H9 (cell line): ENCODE data around the gene TOGARAM2. TPM values are rescaled to one million over a fixed set of nuclear protein-coding genes. Genes with fewer than 3 reads are reported as not detected.

Experiments
- DNase-seq: peaks from one replicate; pipeline ENCODE4 v3.0.0-alpha.2; 2017
- H2AFZ ChIP-seq: one replicate; pipeline ENCODE4 v1.6.1; 2013; ENCODE audit warnings: mild to moderate bottlenecking, low read length, control low read depth, moderate library complexity
- H2AK5ac ChIP-seq: 2 replicates; pipeline ENCODE4 v1.6.1; 2013; ENCODE audit warnings: low read length, control low read depth, mixed read lengths; ENCODE audit not compliant: insufficient read length
- H2BK120ac ChIP-seq: one replicate; pipeline ENCODE4 v1.6.1; 2013; ENCODE audit warnings: low read depth, mild to moderate bottlenecking, low read length, control low read depth, inconsistent platforms; ENCODE audit not compliant: poor library complexity, severe bottlenecking
- H2BK12ac ChIP-seq: 2 replicates; pipeline ENCODE4 v1.6.1; 2013; ENCODE audit warnings: low read length, control low read depth, mixed read lengths, low read depth; ENCODE audit not compliant: insufficient read length
- H2BK15ac ChIP-seq: 2 replicates; pipeline ENCODE4 v1.6.1; 2013; ENCODE audit warnings: low read depth, low read length, control low read depth
- H2BK20ac ChIP-seq: one replicate; pipeline ENCODE4 v1.6.1; 2013; ENCODE audit warnings: low read depth, mild to moderate bottlenecking, low read length, control low read depth, inconsistent platforms; ENCODE audit not compliant: poor library complexity, severe bottlenecking
- H2BK5ac ChIP-seq: 2 replicates; pipeline ENCODE4 v1.6.1; 2013; ENCODE audit warnings: low read length, control low read depth, mixed read lengths; ENCODE audit not compliant: insufficient read length
- H3K14ac ChIP-seq: 2 replicates; pipeline ENCODE4 v1.6.1; 2013; ENCODE audit warnings: low read length, control low read depth; ENCODE audit not compliant: insufficient read depth
- H3K18ac ChIP-seq: 2 replicates; pipeline ENCODE4 v1.6.1; 2013; ENCODE audit warnings: low read depth, mild to moderate bottlenecking, mixed read lengths, low read length, control low read depth; ENCODE audit not compliant: insufficient read length
- H3K23ac ChIP-seq: 2 replicates; pipeline ENCODE4 v1.6.1; 2013; ENCODE audit warnings: low read length, control low read depth, mixed read lengths, low read depth; ENCODE audit not compliant: insufficient read length
- H3K23me2 ChIP-seq: 2 replicates; pipeline ENCODE4 v1.6.1; 2013; ENCODE audit warnings: low read depth, mild to moderate bottlenecking, mixed read lengths, low read length, control low read depth; ENCODE audit not compliant: insufficient read length, poor library complexity, severe bottlenecking
- H3K27ac ChIP-seq: 2 replicates; pipeline ENCODE4 v1.5.1; 2013; ENCODE audit warnings: low read length, control low read depth, mixed read lengths, low read depth; ENCODE audit not compliant: insufficient read length
- H3K27me3 ChIP-seq: 2 replicates; pipeline ENCODE4 v1.6.1; 2013; ENCODE audit warnings: low read length, control low read depth, inconsistent platforms; ENCODE audit not compliant: insufficient read depth
- H3K4ac ChIP-seq: 2 replicates; pipeline ENCODE4 v1.6.1; 2013; ENCODE audit warnings: low read depth, mild to moderate bottlenecking, control low read depth, inconsistent platforms, low read length, moderate library complexity
- H3K4me1 ChIP-seq: 2 replicates; pipeline ENCODE4 v1.6.1; 2013; ENCODE audit warnings: low read length, control low read depth, inconsistent platforms; ENCODE audit not compliant: insufficient read depth
- H3K4me2 ChIP-seq: 2 replicates; pipeline ENCODE4 v1.6.1; 2013; ENCODE audit warnings: low read length, control low read depth, mixed read lengths; ENCODE audit not compliant: insufficient read length, insufficient read depth
- H3K56ac ChIP-seq: 2 replicates; pipeline ENCODE4 v1.6.1; 2013; ENCODE audit warnings: low read depth, mild to moderate bottlenecking, mixed read lengths, low read length, control low read depth; ENCODE audit not compliant: insufficient read length
- H3K79me1 ChIP-seq: 2 replicates; pipeline ENCODE4 v1.6.1; 2013; ENCODE audit warnings: low read depth, mild to moderate bottlenecking, moderate library complexity, low read length, control low read depth, inconsistent platforms; ENCODE audit not compliant: insufficient read depth, poor library complexity, severe bottlenecking
- H3K79me2 ChIP-seq: 2 replicates; pipeline ENCODE4 v1.6.1; 2013; ENCODE audit warnings: low read length, control low read depth, inconsistent platforms; ENCODE audit not compliant: insufficient read depth
- H3K9ac ChIP-seq: 2 replicates; pipeline ENCODE4 v1.6.1; 2013; ENCODE audit warnings: low read length, control low read depth, mixed read lengths; ENCODE audit not compliant: insufficient read length; ENCODE audit errors: extremely low read depth
- H3K9me3 ChIP-seq: one replicate; pipeline ENCODE4 v1.6.1; 2013; ENCODE audit warnings: low read depth, low read length, inconsistent platforms; ENCODE audit not compliant: control insufficient read depth
- H3T11ph ChIP-seq: one replicate; pipeline ENCODE4 v1.6.1; 2013; ENCODE audit warnings: mild to moderate bottlenecking, low read length, control low read depth, inconsistent platforms
- H4K20me1 ChIP-seq: one replicate; pipeline ENCODE4 v1.6.1; 2013; ENCODE audit not compliant: control insufficient read depth, insufficient read length, insufficient read depth
- H4K5ac ChIP-seq: 2 replicates; pipeline ENCODE4 v1.6.1; 2013; ENCODE audit warnings: low read depth, mild to moderate bottlenecking, mixed read lengths, low read length, control low read depth; ENCODE audit not compliant: insufficient read length
- H4K8ac ChIP-seq: replicated peaks from 2 replicates; pipeline ENCODE4 v1.6.1; 2013; ENCODE audit warnings: low read length, control low read depth, mixed read lengths, low read depth; ENCODE audit not compliant: insufficient read length
- H4K91ac ChIP-seq: 2 replicates; pipeline ENCODE4 v1.6.1; 2013; ENCODE audit warnings: low read depth, mild to moderate bottlenecking, moderate library complexity, mixed read lengths, low read length, control low read depth; ENCODE audit not compliant: insufficient read length
- H3K27ac Mint-ChIP-seq, 3 experiments: 2 replicates in 2 of 3; 3 replicates in 1 of 3; pipeline ENCODE4 v1.8.0; 2020 to 2021; ENCODE audit warnings: mixed read lengths in 3 of 3, mild to moderate bottlenecking in 1 of 3, moderate library complexity in 1 of 3
- H3K27me3 Mint-ChIP-seq: 2 replicates; pipeline ENCODE4 v1.8.0; 2021; ENCODE audit warnings: low read depth, mild to moderate bottlenecking, moderate library complexity, mixed read lengths
- H3K36me3 Mint-ChIP-seq, 3 experiments: 2 replicates in 2 of 3; 3 replicates in 1 of 3; pipeline ENCODE4 v1.8.0; 2020 to 2021; ENCODE audit warnings: low read depth in 3 of 3, mixed read lengths in 3 of 3; ENCODE audit not compliant: insufficient read depth in 1 of 3
- H3K4me1 Mint-ChIP-seq, 2 experiments: 2 replicates each; pipeline ENCODE4 v1.8.0; 2020; ENCODE audit warnings: mixed read lengths in 2 of 2
- H3K4me3 Mint-ChIP-seq, 2 experiments: 2 replicates in 1 of 2; 3 replicates in 1 of 2; pipeline ENCODE4 v1.8.0; 2020 to 2021; ENCODE audit warnings: mild to moderate bottlenecking in 2 of 2, mixed read lengths in 2 of 2, moderate library complexity in 1 of 2
- H3K9me3 Mint-ChIP-seq, 2 experiments: 2 replicates in 1 of 2; 3 replicates in 1 of 2; pipeline ENCODE4 v1.8.0; 2020; ENCODE audit warnings: mild to moderate bottlenecking in 2 of 2, mixed read lengths in 2 of 2, moderate library complexity in 1 of 2
- CTCF ChIP-seq: fragments of 200-600 bp; sonication (generic); conservative IDR thresholded peaks from 3 replicates; pipeline ENCODE4 v1.8.0; 2021; ENCODE audit warnings: antibody characterized with exemption, mild to moderate bottlenecking
- WGBS: extraction: QIAGEN DNeasy Blood & Tissue Kit; methylation state at CpG from one replicate; pipeline ENCODE4 v1.1.7; 2013; ENCODE audit warnings: missing lambda C conversion rate, low lambda C conversion rate, mixed read lengths; ENCODE audit not compliant: insufficient read length; ENCODE audit errors: extremely low coverage; 5-methylcytosine and 5-hydroxymethylcytosine counted together
- total RNA-seq: library from RNA; stranded (reverse); gene quantifications from 2 replicates; pipeline ENCODE4 v1.2.1, GENCODE V29; 2021

The TOGARAM2 gene
- total RNA-seq, 1 experiment from 2014 or later = 0.83 TPM

DNA sequence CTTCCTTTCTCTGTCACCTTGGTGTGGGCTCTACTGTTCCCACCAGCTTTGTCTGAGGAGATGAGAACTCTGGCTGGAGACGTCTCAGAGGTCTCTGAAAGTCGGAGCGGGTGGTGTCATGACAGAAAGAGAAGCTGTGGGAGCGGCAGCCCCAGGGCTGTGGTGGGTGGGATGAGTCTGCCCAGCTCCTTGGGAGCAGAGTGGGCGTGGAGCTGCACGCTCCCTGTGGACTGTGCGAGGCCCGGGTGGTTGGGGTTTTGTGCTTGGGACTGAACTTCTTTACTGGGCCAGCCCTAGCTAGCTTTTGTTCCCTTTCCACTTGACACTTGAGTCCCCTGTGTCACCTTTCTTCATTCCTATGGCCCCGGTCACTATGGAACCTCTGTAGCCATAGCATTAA lies 10.4 kb downstream of the TOGARAM2 start:
- Histone ChIP-seq H3K56ac (no peak overlapping the region), H3K23ac (no peak overlapping the region), H3K4me2 (no peak overlapping the region), H3K9me3 (no peaks in the 10 kb centered on the region), H3K14ac (no peak overlapping the region), H3K23me2 (no peaks in the 10 kb centered on the region), H3K4me1 (no peaks in the 10 kb centered on the region), H2BK120ac (no peak overlapping the region), H3K27ac (no peak overlapping the region), H2BK15ac (no peak overlapping the region), H4K5ac (no peak overlapping the region), H3K27me3 (no peaks in the 10 kb centered on the region; the same call in 1 of the 2 replicates), H3K18ac (no peak overlapping the region), H4K20me1 (no peaks in the 10 kb centered on the region), H3T11ph (no peak overlapping the region), H4K91ac (no peak overlapping the region), H2BK12ac (no peak overlapping the region), H2BK5ac (no peak overlapping the region), H3K4ac (no peak overlapping the region), H2AFZ (no peak overlapping the region), H4K8ac (no peak overlapping the region), H3K9ac (no peak overlapping the region), H3K79me1 (no peaks in the 10 kb centered on the region), H2BK20ac (no peak overlapping the region), H3K79me2 (no peaks in the 10 kb centered on the region), H2AK5ac (no peak overlapping the region)
- no peaks in the 10 kb centered on the region for H3K4me1 Mint-ChIP-seq
- DNase-seq = no peak
- no peak for TF ChIP-seq CTCF
- H3K27me3 Mint-ChIP-seq = no peaks in the 10 kb centered on the region; the same call in 1 of the 2 replicates
- no peak overlapping the region for H3K4me3 Mint-ChIP-seq
- H3K9me3 Mint-ChIP-seq = no peaks in the 10 kb centered on the region
- no CpG with 5 or more reads among the region's 9 CpGs for whole genome bisulfite sequencing
- no peaks in the 10 kb centered on the region for H3K36me3 Mint-ChIP-seq
- no peak overlapping the region; a peak in 1 of 7 replicates for H3K27ac Mint-ChIP-seq
